Gastroesophageal sphincter (tissue), 3 donors: ENCODE measurements around the gene ZDHHC16.

Experiments used
- CTCF ChIP-seq, 4 experiments: fragments of 200-600 bp in 2 of 4; fragments of 450-650 bp in 2 of 4; sonication (generic) in 1 of 4; IDR thresholded peaks; one replicate each; pipeline ENCODE4 v1.5.1; 2017 to 2019; ENCODE audit warnings: antibody characterized with exemption in 4 of 4, mild to moderate bottlenecking in 2 of 4, moderate library complexity in 2 of 4
- EP300 ChIP-seq: sonication (generic); formaldehyde crosslinking; IDR thresholded peaks from one replicate; pipeline ENCODE4 v1.6.1; 2017; ENCODE audit warnings: antibody characterized with exemption, mild to moderate bottlenecking
- POLR2A ChIP-seq, 2 donors: fragments of 450-650 bp; IDR thresholded peaks; one replicate each; pipeline ENCODE4 v1.6.1; 2017; ENCODE audit warnings: antibody characterized with exemption in 2 of 2, mild to moderate bottlenecking in 2 of 2, moderate library complexity in 1 of 2
- POLR2AphosphoS5 ChIP-seq: sonication (generic); formaldehyde crosslinking; IDR thresholded peaks from one replicate; pipeline ENCODE4 v1.6.1; 2017; ENCODE audit warnings: antibody characterized with exemption

GRCh38 chr10:97483506-97483905, 37.5 kb downstream of the ZDHHC16 start:
- no peak for TF ChIP-seq CTCF (IDR thresholded peaks at IDR 0.05)
- no peak for TF ChIP-seq EP300
- no peak for TF ChIP-seq POLR2A (IDR thresholded peaks at IDR 0.05)
- TF ChIP-seq POLR2AphosphoS5 = no peak
